Epithelial cell of esophagus (primary cell): ENCODE data around the gene TFCP2L1.
"Not testable (repeated sequence)": the region's sequence is repeated elsewhere in the genome, so short reads cannot be mapped to it uniquely, and the experiment has no call there.

ENCODE experiments used
- DNase-seq: peaks from one replicate; pipeline ENCODE4 v3.0.0; 2010; ENCODE audit warnings: low read depth
- H3K4me3 ChIP-seq: 2 replicates; pipeline ENCODE4 v1.5.1; 2011; ENCODE audit warnings: mild to moderate bottlenecking, low read length, control low read depth
- CTCF ChIP-seq: IDR thresholded peaks from 2 replicates; pipeline ENCODE4 v1.5.1; 2011; ENCODE audit warnings: low read depth, mild to moderate bottlenecking, low read length, control low read depth, inconsistent platforms; ENCODE audit not compliant: insufficient read depth; ENCODE audit errors: missing control alignments

Gene TFCP2L1

GRCh38 chr2:121234144-121234543, 50.9 kb downstream of the TFCP2L1 start:
- DNase-seq, result no peak
- H3K4me3 ChIP-seq, result no peak overlapping the region
- TF ChIP-seq CTCF, result no peak

- no peak overlapping the region for H3K4me3 ChIP-seq
- TF ChIP-seq CTCF, result no peak
- no peak for DNase-seq
Measured at GRCh38 chr2:121233486-121234110, 51.4 kb downstream of the TFCP2L1 start.

- no peak overlapping the region for H3K4me3 ChIP-seq
- DNase-seq, result no peak
- no peak for TF ChIP-seq CTCF
Measured at GRCh38 chr2:121232626-121233265, 52.3 kb downstream of the TFCP2L1 start.

- no peak for TF ChIP-seq CTCF
- DNase-seq, result no peak
- no peak overlapping the region for H3K4me3 ChIP-seq
Measured at GRCh38 chr2:121231385-121232000, 53.5 kb downstream of the TFCP2L1 start.

- no peak overlapping the region for H3K4me3 ChIP-seq
- DNase-seq, result no peak
- TF ChIP-seq CTCF, result no peak
Measured at GRCh38 chr2:121228521-121228920, 56.5 kb downstream of the TFCP2L1 start.

- H3K4me3 ChIP-seq, DNase-seq: not testable (repeated sequence)
Measured at GRCh38 chr2:121227381-121228144, 57.4 kb downstream of the TFCP2L1 start.

- H3K4me3 ChIP-seq, DNase-seq: not testable (repeated sequence)
Measured at GRCh38 chr2:121225681-121226080, 59.3 kb downstream of the TFCP2L1 start.

- no peak for TF ChIP-seq CTCF
- DNase-seq, result peak; percentile 79
- no peak overlapping the region for H3K4me3 ChIP-seq
Measured at GRCh38 chr2:121220995-121221394, 64.0 kb downstream of the TFCP2L1 start.
